Suppressor macrophage treated with lipopolysaccharide for 1 hour (primary cell): Measurements from ENCODE around the gene ZNF777.
"Not testable (repeated sequence)": the region's sequence is repeated elsewhere in the genome, so short reads cannot be mapped to it uniquely, and the experiment has no call there.

ENCODE experiments used
- DNase-seq, 3 donors: peaks; one replicate each; pipeline ENCODE4 v3.0.0-alpha.2; 2020 to 2022

Gene ZNF777

GRCh38 chr7:149413083-149413482 is 47.8 kb downstream of the ZNF777 start:
- not testable (repeated sequence) for DNase-seq

GRCh38 chr7:149409895-149410294 is 51.0 kb downstream of the ZNF777 start:
- no peak for DNase-seq

DNA sequence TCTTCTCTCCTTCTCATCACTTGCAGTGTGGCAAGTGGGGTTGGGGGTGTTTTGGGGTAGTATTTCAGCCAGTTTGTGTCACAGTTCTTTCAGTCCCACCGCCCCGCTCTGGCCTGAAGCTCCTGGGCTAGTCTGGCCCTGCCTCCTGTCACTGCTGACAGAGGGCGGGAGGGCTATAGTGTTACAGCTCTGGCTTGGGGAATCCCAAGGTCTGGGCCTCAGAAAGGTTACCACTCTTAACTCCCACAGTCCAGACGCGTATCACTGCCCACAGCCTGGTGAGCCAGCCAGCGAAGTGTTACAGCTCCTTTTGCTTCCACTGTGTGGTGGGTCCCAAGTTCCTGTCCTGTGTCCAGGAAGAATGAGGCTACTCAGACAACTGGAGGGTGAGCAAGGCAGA is 56.0 kb downstream of the ZNF777 start:
- no peak for DNase-seq

GRCh38 chr7:149404396-149404795 is 56.5 kb downstream of the ZNF777 start:
- no peak for DNase-seq

- DNase-seq = no peak
Measured at GRCh38 chr7:149398195-149398820, 62.6 kb downstream of the ZNF777 start.

DNA sequence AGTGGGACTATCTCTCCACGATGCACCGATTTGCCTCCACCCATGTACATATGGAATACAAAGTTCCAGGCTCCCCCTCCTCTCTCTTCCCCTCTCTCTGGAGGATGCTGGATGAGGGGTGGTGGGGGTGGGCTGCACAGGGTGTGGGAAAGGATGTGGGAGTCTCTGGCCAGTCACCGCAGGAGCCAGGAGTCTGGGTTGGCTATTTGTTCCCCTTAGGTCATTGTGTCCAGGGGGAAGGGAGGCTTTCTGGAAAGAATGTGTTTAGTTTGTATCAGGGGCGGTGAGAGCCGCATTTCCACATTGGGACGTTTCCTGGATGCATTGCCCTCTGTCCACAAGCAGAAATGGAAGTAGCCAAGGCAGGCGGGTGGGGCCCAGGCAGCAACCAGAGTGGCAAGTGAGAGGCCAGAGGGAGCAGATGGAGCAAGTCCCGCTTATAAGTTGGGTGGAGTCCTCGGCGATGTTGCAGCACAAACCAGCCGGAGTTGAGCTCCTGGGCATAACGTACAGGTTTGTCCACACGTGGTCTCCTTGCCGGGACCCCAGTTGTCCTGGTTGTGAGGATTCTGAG is 63.3 kb downstream of the ZNF777 start:
- no peak for DNase-seq

- not testable (repeated sequence) for DNase-seq
Measured at GRCh38 chr7:149388550-149389335, 72.1 kb downstream of the ZNF777 start.

DNA sequence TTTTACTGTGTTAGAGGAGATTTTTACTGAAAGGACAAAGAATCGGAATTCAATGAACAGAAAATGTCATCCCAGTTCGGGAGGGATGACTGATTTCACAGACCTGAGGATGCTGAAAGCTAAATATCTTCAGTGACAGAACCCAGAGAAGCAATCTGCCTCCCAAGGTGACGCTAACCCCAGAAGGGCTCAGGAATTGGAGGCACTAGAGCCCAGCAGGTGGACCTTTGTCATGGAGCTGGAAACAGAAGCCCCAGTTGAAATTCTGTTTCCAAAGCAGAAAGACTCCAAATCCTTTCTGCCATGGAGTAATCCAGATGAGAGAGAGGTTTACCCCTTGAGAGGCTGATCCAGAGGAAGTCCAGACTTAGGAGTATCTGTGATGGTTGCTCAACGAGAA is 74.3 kb downstream of the ZNF777 start:
- not testable (repeated sequence) for DNase-seq

DNA sequence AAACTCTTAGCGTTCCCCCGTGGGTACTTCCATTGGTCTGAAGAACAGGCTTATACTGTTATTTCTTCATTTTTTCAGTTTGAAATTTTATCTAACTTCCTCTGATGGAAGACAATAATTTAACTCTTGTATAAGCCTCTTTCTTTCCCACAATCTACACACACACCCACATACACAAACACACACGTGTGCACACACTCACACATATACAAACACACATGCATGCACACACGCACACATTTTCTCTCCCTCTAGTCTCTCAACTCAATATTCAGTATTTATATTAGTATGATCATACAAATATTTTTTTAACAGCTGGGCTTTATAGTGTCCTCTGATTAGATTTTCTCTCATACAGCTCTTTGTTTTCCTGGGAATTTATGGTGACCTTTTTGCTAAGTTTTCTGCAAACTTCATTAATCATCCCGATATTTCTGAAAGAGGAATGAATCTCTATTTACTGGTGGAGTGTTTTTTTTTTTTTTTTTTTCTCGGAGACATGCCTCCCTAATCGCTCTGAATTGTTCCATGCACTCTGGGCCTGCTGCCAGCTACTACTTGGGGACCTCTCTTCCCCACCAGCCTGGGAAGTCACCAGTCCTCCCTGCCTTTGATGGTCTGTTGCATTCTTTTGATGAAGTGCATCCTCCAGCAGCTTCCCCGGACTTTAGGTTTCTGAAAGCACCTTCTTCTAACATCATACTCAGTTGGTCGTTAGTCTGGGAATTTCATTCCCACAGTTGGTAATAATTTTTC is 75.5 kb downstream of the ZNF777 start:
- DNase-seq = no peak
